B cell (primary cell): Measurements from ENCODE around the gene ANKRD44. TPM values are rescaled to one million over a fixed set of nuclear protein-coding genes. Genes with fewer than 3 reads are reported as not detected.

Source experiments
- ATAC-seq: fragments of 200-7000 bp; cut with Tn5 transposase; one replicate; pipeline ENCODE4 v1.10.0; 2021; ENCODE audit warnings: low read depth, mild to moderate bottlenecking, moderate number of reproducible peaks, moderate library complexity
- CTCF ChIA-PET: fragments of 350-600 bp; sonication (Branson Sonifier 250); formaldehyde crosslinking; loops from one replicate; lab custom pipeline; 2021; ENCODE audit warnings: antibody characterized with exemption, inconsistent platforms; lab: Charles Lee
- POLR2A ChIA-PET: fragments of 350-600 bp; sonication (Branson Sonifier 250); formaldehyde crosslinking; loops from one replicate; lab custom pipeline; 2021; ENCODE audit warnings: antibody characterized with exemption; lab: Charles Lee
- DNase-seq: peaks from one replicate; pipeline ENCODE4 v3.0.0; 2013
- H2AFZ ChIP-seq: 2 replicates; pipeline ENCODE4 v1.6.1; 2012; ENCODE audit warnings: mild to moderate bottlenecking, low read depth, low read length; ENCODE audit not compliant: insufficient read depth, poor library complexity, severe bottlenecking
- H3K27ac ChIP-seq, 2 donors: 1 replicate in 1 of 2; 2 replicates in 1 of 2; pipeline ENCODE4 v1.5.1; 2012 to 2013; ENCODE audit warnings: low read length in 2 of 2, mild to moderate bottlenecking in 2 of 2, moderate library complexity in 1 of 2
- H3K27me3 ChIP-seq, 4 experiments: fragments of 200-600 bp in 1 of 4; sonication (generic) in 1 of 4; replicated peaks in 1 of 4; 1 replicate in 2 of 4; 2 replicates in 2 of 4; pipeline versions ENCODE4 v1.6.1 to v1.7.0; 2013 to 2016; ENCODE audit warnings: low read length in 3 of 4, mild to moderate bottlenecking in 2 of 4, mixed read lengths in 1 of 4, moderate library complexity in 1 of 4; ENCODE audit not compliant: insufficient read depth in 4 of 4, control insufficient read depth in 3 of 4; ENCODE audit errors: control extremely low read depth in 1 of 4
- H3K36me3 ChIP-seq, 2 experiments: replicated peaks in 1 of 2; 1 replicate in 1 of 2; 2 replicates in 1 of 2; pipeline versions ENCODE4 v1.6.1 to v1.7.1; 2013; ENCODE audit warnings: low read length in 1 of 2; ENCODE audit not compliant: insufficient read depth in 2 of 2, control insufficient read depth in 1 of 2; ENCODE audit errors: control extremely low read depth in 1 of 2, extremely low read depth in 1 of 2
- H3K4me1 ChIP-seq, 2 donors: fragments of 200-600 bp in 1 of 2; sonication (generic) in 1 of 2; 1 replicate in 1 of 2; 2 replicates in 1 of 2; pipeline versions ENCODE4 v1.5.1 to v1.6.1; 2013 to 2017; ENCODE audit warnings: low read length in 2 of 2; ENCODE audit not compliant: control insufficient read depth in 2 of 2, insufficient read depth in 2 of 2
- H3K4me2 ChIP-seq: replicated peaks from 2 replicates; pipeline ENCODE3; 2012; ENCODE audit warnings: mild to moderate bottlenecking, low read depth, low read length; ENCODE audit not compliant: poor library complexity, severe bottlenecking
- H3K4me3 ChIP-seq, 5 experiments: fragments of 200-600 bp in 1 of 5; sonication (generic) in 1 of 5; 1 replicate in 3 of 5; 2 replicates in 2 of 5; pipeline versions ENCODE4 v1.5.1 to v1.7.0; 2011 to 2016; ENCODE audit warnings: low read length in 4 of 5, mild to moderate bottlenecking in 4 of 5, low read depth in 2 of 5, control low read depth in 1 of 5, moderate library complexity in 1 of 5; ENCODE audit not compliant: insufficient read depth in 1 of 5; ENCODE audit errors: control extremely low read depth in 1 of 5, extremely low read depth in 1 of 5
- H3K79me2 ChIP-seq: fragments of 200-600 bp; sonication (generic); one replicate; pipeline ENCODE4 v1.6.0; 2016; ENCODE audit warnings: low read length; ENCODE audit not compliant: control insufficient read depth, insufficient read depth
- H3K9ac ChIP-seq: fragments of 200-600 bp; sonication (generic); 2 replicates; pipeline ENCODE4 v1.6.1; 2017; ENCODE audit warnings: mild to moderate bottlenecking, low read length, moderate library complexity
- H3K9me3 ChIP-seq, 3 donors: one replicate each; pipeline versions ENCODE4 v1.6.1 to v1.7.1; 2013; ENCODE audit warnings: low read length in 2 of 3; ENCODE audit not compliant: control insufficient read depth in 2 of 3, insufficient read depth in 1 of 3; ENCODE audit errors: control extremely low read depth in 1 of 3
- H4K20me1 ChIP-seq: 2 replicates; pipeline ENCODE4 v1.6.0; 2012; ENCODE audit warnings: mild to moderate bottlenecking, low read length; ENCODE audit not compliant: insufficient read depth, control insufficient read depth, poor library complexity, severe bottlenecking
- H3K27ac Mint-ChIP-seq: one replicate; pipeline ENCODE4 v1.8.0; 2021; ENCODE audit warnings: mixed read lengths
- H3K27me3 Mint-ChIP-seq: one replicate; pipeline ENCODE4 v1.8.0; 2021; ENCODE audit warnings: mixed read lengths
- H3K4me1 Mint-ChIP-seq: one replicate; pipeline ENCODE4 v1.8.0; 2021; ENCODE audit warnings: mixed read lengths
- H3K4me3 Mint-ChIP-seq: one replicate; pipeline ENCODE4 v1.8.0; 2021; ENCODE audit warnings: mixed read lengths
- H3K9me3 Mint-ChIP-seq: one replicate; pipeline ENCODE4 v1.8.0; 2022; ENCODE audit warnings: mixed read lengths; ENCODE audit not compliant: insufficient read depth
- EZH2 ChIP-seq: IDR thresholded peaks from 2 replicates; pipeline ENCODE4 v1.6.1; 2012; ENCODE audit warnings: borderline replicate concordance, low read depth, mild to moderate bottlenecking, moderate library complexity, low read length; ENCODE audit not compliant: insufficient read depth, poor library complexity, severe bottlenecking
- WGBS: methylation state at CpG from one replicate; pipeline ENCODE4 v1.1.5; 2013; ENCODE audit warnings: missing lambda C conversion rate; ENCODE audit not compliant: insufficient coverage; 5-methylcytosine and 5-hydroxymethylcytosine counted together
- intact Hi-C: fragments of 100-400 bp; cut with micrococcal nuclease; formaldehyde crosslinking; loops from one replicate; pipeline ENCODE4 v1.10.0; 2022
- polyA plus RNA-seq: library from polyadenylated mRNA; depleted of rRNA; stranded (reverse); fragments of >200 nt; gene quantifications from 2 replicates; pipeline ENCODE4 v1.2.3, GENCODE V29; 2012
- total RNA-seq, 2 donors: library from RNA; stranded (reverse); fragments of 120-200 nt in 1 of 2; gene quantifications; 1 replicate in 1 of 2; 2 replicates in 1 of 2; pipeline versions ENCODE4 v1.2.3 to v1.2.4, GENCODE V29; 2013 to 2022
- TF ChIP-seq, protein P1 (sequence below): fragments of 200-600 bp; IDR thresholded peaks from one replicate; pipeline ENCODE4 v1.8.0; 2022; ENCODE audit warnings: antibody characterized with exemption, mild to moderate bottlenecking

ANKRD44 gene
- total and polyA plus RNA-seq, 2 donors (not counting 1 experiment from before 2014, with no cell fraction given): 92.6 to 457 TPM

DNA sequence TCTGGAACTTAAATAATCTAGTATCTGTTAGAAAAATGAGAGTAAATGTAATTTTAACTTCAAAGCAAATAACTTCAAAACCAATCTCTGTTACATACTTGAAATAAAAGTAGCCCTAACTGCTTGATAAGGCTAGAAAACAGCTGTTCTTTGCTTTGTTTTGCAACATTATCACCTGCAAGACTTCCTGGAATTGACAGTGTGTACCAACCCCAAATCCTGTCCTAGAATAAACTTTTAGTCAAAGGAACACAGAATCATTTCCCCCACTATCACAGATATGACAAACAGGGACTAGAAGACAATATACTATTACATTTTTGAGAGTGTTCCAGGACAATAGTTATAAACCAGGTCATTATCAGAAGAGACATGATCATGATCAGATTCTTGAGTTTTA is 278.8 kb downstream of the ANKRD44 start:
- Histone ChIP-seq H3K9me3 (no peaks in the 10 kb centered on the region), H3K27ac (no peak overlapping the region), H3K4me1 (no peaks in the 10 kb centered on the region), H3K79me2 (peaks cover under 1% of the 10 kb centered on the region), H3K27me3 (no peaks in the 10 kb centered on the region), H2AFZ (no peak overlapping the region), H4K20me1 (no peaks in the 10 kb centered on the region), H3K4me3 (no peak overlapping the region), H3K36me3 (peaks cover 7 to 79% of the 10 kb centered on the region in 2 experiments), H3K4me2 (no peak overlapping the region), H3K9ac (no peak overlapping the region)
- intact Hi-C loops: no loop called here
- no peak for DNase-seq
- H3K9me3 Mint-ChIP-seq: no peaks in the 10 kb centered on the region
- TF ChIP-seq, protein P1, sequence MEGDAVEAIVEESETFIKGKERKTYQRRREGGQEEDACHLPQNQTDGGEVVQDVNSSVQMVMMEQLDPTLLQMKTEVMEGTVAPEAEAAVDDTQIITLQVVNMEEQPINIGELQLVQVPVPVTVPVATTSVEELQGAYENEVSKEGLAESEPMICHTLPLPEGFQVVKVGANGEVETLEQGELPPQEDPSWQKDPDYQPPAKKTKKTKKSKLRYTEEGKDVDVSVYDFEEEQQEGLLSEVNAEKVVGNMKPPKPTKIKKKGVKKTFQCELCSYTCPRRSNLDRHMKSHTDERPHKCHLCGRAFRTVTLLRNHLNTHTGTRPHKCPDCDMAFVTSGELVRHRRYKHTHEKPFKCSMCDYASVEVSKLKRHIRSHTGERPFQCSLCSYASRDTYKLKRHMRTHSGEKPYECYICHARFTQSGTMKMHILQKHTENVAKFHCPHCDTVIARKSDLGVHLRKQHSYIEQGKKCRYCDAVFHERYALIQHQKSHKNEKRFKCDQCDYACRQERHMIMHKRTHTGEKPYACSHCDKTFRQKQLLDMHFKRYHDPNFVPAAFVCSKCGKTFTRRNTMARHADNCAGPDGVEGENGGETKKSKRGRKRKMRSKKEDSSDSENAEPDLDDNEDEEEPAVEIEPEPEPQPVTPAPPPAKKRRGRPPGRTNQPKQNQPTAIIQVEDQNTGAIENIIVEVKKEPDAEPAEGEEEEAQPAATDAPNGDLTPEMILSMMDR: no peak
- no peak for TF ChIP-seq EZH2
- ChIA-PET CTCF (interaction anchor here (1.1 kb wide), 1 partner anchor 28 kb away, joined by 3 read pairs; no protein-coding TSS in a partner anchor), POLR2A (no interaction called here)
- peak overlapping the region; percentile 10 for H3K27ac Mint-ChIP-seq
- ATAC-seq: no peak
- peaks cover 4% of the 10 kb centered on the region for H3K4me1 Mint-ChIP-seq
- no peak overlapping the region for H3K4me3 Mint-ChIP-seq
- no peaks in the 10 kb centered on the region for H3K27me3 Mint-ChIP-seq

DNA sequence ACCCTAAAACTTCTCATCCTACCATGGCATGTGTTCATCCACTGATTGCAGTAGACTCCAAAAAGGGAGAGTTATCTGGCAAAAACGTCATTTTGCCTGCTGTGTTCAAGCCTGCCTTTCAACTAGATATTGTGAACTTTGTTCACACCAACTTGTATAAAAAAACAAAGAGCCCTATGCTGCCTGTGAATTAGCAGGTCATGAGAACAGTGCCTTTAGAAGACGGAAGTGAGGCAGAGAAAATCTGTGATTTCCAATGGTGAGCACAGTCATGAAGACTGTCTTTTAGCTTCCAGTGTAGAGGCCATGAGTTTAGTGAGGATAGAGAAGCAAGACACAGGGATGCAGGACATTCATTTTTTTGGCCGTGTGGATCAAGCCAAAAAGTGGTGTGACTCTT is 280.5 kb downstream of the ANKRD44 start:
- Histone ChIP-seq H2AFZ (no peak overlapping the region), H3K27ac (no peak overlapping the region), H3K4me2 (no peak overlapping the region), H4K20me1 (no peaks in the 10 kb centered on the region), H3K36me3 (peaks cover 11 to 81% of the 10 kb centered on the region in 2 experiments), H3K79me2 (peaks cover 3% of the 10 kb centered on the region), H3K9me3 (no peaks in the 10 kb centered on the region), H3K4me3 (no peak overlapping the region), H3K4me1 (no peaks in the 10 kb centered on the region), H3K27me3 (no peaks in the 10 kb centered on the region), H3K9ac (no peak overlapping the region)
- Mint-ChIP-seq H3K4me1 (peaks cover 4% of the 10 kb centered on the region), H3K9me3 (no peaks in the 10 kb centered on the region), H3K4me3 (no peak overlapping the region), H3K27ac (no peak overlapping the region), H3K27me3 (no peaks in the 10 kb centered on the region)
- intact Hi-C loops: no loop called here
- WGBS: 98% methylated on average over 3 of the region's 3 CpGs
- POLR2A ChIA-PET: no interaction called here
- DNase-seq: no peak
- CTCF ChIA-PET: interaction anchor here (1.0 kb wide), 1 partner anchor 74 kb away, joined by 3 read pairs; no protein-coding TSS in a partner anchor
- ATAC-seq: no peak
- TF ChIP-seq, protein P1: no peak
- TF ChIP-seq EZH2: no peak
